Hematopoietic multipotent progenitor cell treated with erythropoietin and hydrocortisone succinate and interleukin-3 and kit ligand, for 6 days (in vitro differentiated cells): ENCODE data around the gene NPM1.

Source experiments
- DNase-seq: peaks from one replicate; pipeline ENCODE4 v3.0.0-alpha.2; 2015

NPM1 gene

GRCh38 chr5:171453056-171453725, 65.5 kb downstream of the NPM1 start:
- DNase-seq: no peak

- DNase-seq: no peak
Observed at GRCh38 chr5:171453988-171454387, 66.3 kb downstream of the NPM1 start.

DNA sequence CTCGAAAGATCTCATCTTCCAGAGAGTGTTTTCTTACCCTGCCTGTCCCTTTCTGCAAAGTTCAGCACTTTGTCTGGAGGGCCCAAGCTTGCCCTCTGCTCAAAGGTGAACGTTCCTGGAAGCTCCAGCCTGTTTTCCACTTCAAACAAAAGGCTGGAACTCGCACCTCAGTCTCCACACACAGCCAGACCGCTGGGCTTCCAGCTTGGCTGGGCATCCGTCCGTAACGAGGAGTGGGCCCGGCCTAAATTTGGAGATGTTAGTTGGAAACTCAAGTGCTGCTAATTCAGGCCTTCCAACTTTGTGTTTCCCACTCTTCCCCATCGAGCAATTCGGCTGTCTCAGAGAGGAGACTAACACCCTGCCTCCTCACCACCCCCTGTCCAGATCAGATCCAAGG, 66.9 kb downstream of the NPM1 start:
- no peak for DNase-seq

DNA sequence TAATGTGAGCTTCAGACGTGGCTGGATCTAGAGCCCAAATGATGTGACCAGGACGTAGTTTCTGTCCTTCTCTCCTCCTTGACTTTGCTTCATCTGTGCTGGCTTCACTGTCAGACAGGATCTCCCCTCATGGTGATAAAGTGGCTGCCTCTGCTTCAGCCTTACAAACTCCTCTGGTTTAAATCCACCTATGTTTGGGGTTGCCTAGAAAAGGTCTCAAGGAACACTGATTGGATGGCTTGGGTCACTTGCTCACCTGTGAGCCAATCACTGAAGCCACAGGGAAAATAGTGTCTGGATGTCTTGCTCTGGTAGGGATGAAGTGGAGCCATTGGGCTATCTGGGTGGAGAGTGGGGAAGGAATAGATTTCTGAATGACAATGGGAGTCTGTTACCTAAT, 67.9 kb downstream of the NPM1 start:
- DNase-seq: no peak

DNA sequence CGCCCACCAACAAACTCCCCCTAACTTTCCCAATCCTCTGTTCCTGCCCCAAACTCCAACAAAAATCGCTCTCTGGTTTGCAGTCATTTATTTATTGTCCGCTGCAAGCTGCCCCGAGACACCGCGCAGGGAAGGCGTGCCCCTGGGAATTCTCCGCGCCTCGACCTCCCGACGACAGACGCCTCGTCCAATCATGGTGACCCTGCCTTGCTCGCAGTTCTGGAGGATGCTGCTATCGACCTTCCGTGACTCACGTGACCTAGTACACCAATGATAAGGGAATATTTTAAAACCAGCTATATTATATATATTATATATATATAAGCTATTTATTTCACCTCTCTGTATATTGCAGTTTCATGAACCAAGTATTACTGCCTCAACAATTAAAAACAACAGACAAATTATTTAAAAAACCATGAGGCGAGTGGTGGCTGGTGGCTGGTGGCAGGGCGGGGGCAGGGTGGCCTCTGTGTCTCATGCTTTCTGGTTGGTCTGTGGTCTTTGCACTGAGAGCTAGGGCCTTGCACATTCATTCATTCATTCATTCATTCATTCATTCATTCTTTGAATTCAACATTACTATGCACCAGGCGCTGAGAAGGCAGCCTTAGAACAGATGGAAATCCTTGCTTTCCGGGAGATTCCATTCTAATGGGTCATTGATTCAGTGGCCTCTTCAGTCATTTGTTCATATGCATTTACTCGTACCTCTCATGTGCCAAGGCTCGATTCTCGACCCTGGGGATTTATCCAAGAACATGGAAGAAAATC, 69.7 kb downstream of the NPM1 start:
- DNase-seq: no peak

GRCh38 chr5:171459839-171460238, 72.2 kb downstream of the NPM1 start:
- DNase-seq: no peak
